BE2C (cell line): ENCODE data around the gene PTPRA.

Experiments
- DNase-seq: peaks from one replicate; pipeline ENCODE4 v3.0.0-alpha.2; 2020
- H3K27me3 ChIP-seq: fragments of 250-450 bp; sonication (Bioruptor Pico); 2 replicates; pipeline ENCODE4 v1.5.1; 2020; ENCODE audit warnings: mild to moderate bottlenecking
- H3K36me3 ChIP-seq: fragments of 250-450 bp; sonication (Bioruptor Pico); 2 replicates; pipeline ENCODE4 v1.5.1; 2020; ENCODE audit warnings: mild to moderate bottlenecking
- H3K4me1 ChIP-seq: fragments of 250-450 bp; sonication (Bioruptor Pico); 2 replicates; pipeline ENCODE4 v1.5.1; 2020
- H3K4me3 ChIP-seq: 2 replicates; pipeline ENCODE4 v1.5.1; 2011; ENCODE audit warnings: low read depth, low read length
- H3K9me3 ChIP-seq: fragments of 250-450 bp; sonication (Bioruptor Pico); 2 replicates; pipeline ENCODE4 v1.5.1; 2020
- CTCF ChIP-seq: IDR thresholded peaks from 2 replicates; pipeline ENCODE4 v1.5.1; 2012; ENCODE audit warnings: mild to moderate bottlenecking, low read depth, low read length

The PTPRA gene

GRCh38 chr20:2878515-2878914 is 5.2 kb downstream of the PTPRA start:
- no peak overlapping the region for H3K4me3 ChIP-seq
- H3K9me3 ChIP-seq: no peaks in the 10 kb centered on the region
- no peaks in the 10 kb centered on the region for H3K4me1 ChIP-seq
- no peaks in the 10 kb centered on the region for H3K27me3 ChIP-seq
- no peak for TF ChIP-seq CTCF
- H3K36me3 ChIP-seq: no peaks in the 10 kb centered on the region
- DNase-seq: no peak

GRCh38 chr20:2879146-2879545 is 5.9 kb downstream of the PTPRA start:
- no peak for DNase-seq
- Histone ChIP-seq H3K4me3 (no peak overlapping the region), H3K36me3 (no peaks in the 10 kb centered on the region), H3K27me3 (no peaks in the 10 kb centered on the region), H3K9me3 (no peaks in the 10 kb centered on the region), H3K4me1 (no peaks in the 10 kb centered on the region)
- no peak for TF ChIP-seq CTCF

DNA sequence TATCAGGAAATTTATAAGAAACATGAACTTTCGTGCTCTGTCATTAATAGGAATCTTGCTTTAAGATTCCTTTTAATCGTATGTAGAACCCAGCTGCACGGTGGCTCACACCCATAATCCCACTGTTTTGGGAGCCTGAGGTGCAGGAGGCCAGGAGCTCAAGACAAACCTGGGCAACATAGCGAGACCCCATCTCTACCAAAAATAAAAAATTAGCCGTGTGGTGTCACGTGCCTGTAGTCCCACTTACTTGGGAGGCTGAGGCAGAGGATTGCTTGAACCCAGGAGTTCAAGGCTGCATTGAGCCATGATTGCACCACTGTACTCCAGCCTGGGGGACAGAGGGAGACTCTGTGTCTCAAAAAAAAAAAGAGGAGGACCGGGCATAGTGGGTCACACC is 7.4 kb downstream of the PTPRA start:
- Histone ChIP-seq H3K9me3 (no peaks in the 10 kb centered on the region), H3K4me3 (no peak overlapping the region), H3K4me1 (no peaks in the 10 kb centered on the region), H3K27me3 (no peaks in the 10 kb centered on the region), H3K36me3 (no peaks in the 10 kb centered on the region)
- no peak for DNase-seq
- no peak for TF ChIP-seq CTCF

- TF ChIP-seq CTCF: no peak
Measured at GRCh38 chr20:2883726-2884637, 10.7 kb downstream of the PTPRA start.

DNA sequence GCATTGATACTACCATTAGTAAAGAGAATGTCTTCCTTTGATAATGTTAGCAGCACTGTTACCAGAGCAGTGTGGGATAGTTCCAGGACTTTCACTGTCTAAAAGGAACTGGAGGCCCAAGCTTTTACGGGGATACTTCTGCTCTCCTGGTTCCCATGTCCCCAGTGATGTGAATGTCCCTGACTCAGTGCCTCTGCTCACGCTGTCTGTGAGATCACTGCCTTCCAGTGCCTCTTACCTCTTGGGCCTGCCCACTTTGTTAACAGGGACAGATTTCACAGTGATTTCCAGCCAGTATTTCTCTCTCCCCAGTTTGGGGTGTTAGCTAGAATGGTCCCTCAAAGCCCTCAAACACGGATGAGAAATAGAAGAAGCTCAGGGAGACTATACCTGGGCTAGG is 14.4 kb downstream of the PTPRA start:
- no peaks in the 10 kb centered on the region for H3K9me3 ChIP-seq
- no peaks in the 10 kb centered on the region for H3K4me1 ChIP-seq
- H3K36me3 ChIP-seq: no peaks in the 10 kb centered on the region
- no peaks in the 10 kb centered on the region for H3K27me3 ChIP-seq
- TF ChIP-seq CTCF: no peak
- DNase-seq: no peak
- no peak overlapping the region for H3K4me3 ChIP-seq

More at GRCh38 chr20:2883726-2884637, 10.7 kb downstream of the PTPRA start:
- no peak for DNase-seq
- no peak overlapping the region for H3K4me3 ChIP-seq
- H3K36me3 ChIP-seq: no peaks in the 10 kb centered on the region
- no peaks in the 10 kb centered on the region for H3K4me1 ChIP-seq
- H3K27me3 ChIP-seq: no peaks in the 10 kb centered on the region
- H3K9me3 ChIP-seq: no peaks in the 10 kb centered on the region

DNA sequence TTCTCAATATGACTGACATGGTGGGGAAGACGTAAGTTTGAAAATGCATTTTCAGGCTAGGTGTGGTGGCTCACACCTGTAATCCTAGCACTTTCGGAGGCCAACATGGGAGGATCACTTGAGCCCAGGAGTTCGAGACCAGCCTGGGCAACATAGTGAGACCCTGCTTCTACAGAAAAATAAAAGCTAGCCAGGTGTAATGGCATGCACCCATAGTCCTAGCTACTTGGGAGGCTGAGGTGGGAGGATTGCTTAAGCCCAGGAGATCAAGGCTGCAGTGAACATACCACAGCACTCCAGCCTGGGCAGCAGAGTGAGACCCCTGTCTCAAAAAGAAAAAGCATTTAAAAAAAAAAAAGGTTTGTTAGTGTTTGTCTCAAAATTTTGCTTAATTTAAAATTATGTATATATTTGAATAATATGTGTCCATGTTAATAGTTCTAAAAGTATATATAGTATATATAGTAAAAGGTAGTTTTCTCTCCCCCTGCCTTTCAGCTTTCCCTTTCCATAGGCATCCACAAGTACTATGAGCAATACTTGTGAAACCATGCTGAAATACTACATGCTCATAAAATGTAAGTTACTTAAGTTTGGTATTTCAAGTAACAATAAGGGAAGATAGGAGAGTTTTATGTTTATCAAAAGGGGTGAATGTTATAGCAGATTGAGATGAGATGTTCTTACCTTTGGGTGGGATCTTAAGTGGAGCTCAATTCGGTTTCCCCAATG is 15.1 kb downstream of the PTPRA start:
- Histone ChIP-seq H3K4me1 (no peaks in the 10 kb centered on the region), H3K27me3 (no peaks in the 10 kb centered on the region), H3K36me3 (no peaks in the 10 kb centered on the region), H3K9me3 (no peaks in the 10 kb centered on the region), H3K4me3 (no peak overlapping the region)
- TF ChIP-seq CTCF: no peak
- no peak for DNase-seq
